ENCODE results near the gene SCGB3A2.

DNA sequence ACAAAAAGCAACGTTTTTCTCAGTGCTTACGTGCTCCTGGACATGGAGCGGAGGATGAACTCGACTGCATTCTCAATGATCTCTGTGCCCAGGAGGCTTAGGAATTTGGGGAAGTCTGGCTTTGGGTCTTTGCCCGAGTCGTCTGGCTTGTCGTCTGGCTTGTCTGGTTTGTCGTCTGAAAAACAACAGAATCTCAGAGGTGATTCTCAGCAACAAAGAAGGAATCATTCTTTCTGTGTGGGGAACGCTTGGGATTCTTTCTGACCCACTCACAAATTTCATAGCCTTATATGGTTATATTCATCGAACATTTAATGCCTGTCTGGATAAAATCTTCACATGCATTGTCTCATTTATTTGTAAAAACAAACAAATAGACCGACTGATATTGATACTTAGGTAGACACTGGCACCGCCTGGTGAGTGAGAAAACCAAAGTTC is 23.1 kb downstream of the SCGB3A2 start:
- TF ChIP-seq POLR2A (IDR thresholded peaks at IDR 0.05; ENCODE audit: low read length) (no peak), GATA1 (IDR thresholded peaks at IDR 0.05; ENCODE audit: low read depth, low read length) (no peak)
